DOHH2 (cell line): ENCODE data around the gene CLCN6.

Experiments
- EZH2phosphoT487 ChIP-seq: fragments of 200-600 bp; sonication (generic); IDR thresholded peaks from 2 replicates; pipeline ENCODE4 v1.6.1; 2017; ENCODE audit warnings: borderline replicate concordance, mild to moderate bottlenecking, antibody characterized with exemption, low read length, moderate library complexity, mixed read lengths
- TF ChIP-seq, protein P1 (sequence below): fragments of 200-600 bp; sonication (generic); IDR thresholded peaks from one replicate; pipeline ENCODE4 v1.5.1; 2014; ENCODE audit warnings: antibody characterized with exemption, mild to moderate bottlenecking, low read depth, low read length; ENCODE audit not compliant: poor library complexity, severe bottlenecking

- TF ChIP-seq, protein P1, sequence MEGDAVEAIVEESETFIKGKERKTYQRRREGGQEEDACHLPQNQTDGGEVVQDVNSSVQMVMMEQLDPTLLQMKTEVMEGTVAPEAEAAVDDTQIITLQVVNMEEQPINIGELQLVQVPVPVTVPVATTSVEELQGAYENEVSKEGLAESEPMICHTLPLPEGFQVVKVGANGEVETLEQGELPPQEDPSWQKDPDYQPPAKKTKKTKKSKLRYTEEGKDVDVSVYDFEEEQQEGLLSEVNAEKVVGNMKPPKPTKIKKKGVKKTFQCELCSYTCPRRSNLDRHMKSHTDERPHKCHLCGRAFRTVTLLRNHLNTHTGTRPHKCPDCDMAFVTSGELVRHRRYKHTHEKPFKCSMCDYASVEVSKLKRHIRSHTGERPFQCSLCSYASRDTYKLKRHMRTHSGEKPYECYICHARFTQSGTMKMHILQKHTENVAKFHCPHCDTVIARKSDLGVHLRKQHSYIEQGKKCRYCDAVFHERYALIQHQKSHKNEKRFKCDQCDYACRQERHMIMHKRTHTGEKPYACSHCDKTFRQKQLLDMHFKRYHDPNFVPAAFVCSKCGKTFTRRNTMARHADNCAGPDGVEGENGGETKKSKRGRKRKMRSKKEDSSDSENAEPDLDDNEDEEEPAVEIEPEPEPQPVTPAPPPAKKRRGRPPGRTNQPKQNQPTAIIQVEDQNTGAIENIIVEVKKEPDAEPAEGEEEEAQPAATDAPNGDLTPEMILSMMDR, result no peak
- TF ChIP-seq EZH2phosphoT487, result no peak
These were observed 62.5 kb downstream of the CLCN6 start for GRCh38 chr1:11868331-11868980.
